ENCODE results near the gene ALK.

ALK gene

DNA sequence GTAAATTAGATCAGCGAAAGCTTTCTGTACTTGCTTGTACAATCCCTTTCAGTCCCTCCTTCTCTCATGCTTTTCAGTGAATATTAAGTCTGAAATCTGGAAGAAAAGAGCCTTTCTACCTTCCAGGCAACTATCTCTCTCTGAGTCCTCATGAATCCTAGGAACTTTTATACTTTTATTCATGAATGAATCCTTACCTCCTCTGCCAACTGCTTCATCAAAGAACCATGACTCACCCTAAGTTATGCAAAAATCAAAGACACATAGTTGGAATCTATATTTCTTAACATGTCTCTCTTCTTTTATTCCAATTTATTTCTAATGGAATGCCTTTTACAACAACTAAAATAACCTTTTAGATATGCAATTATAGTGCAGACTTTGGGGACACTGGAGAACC, 412.0 kb downstream of the ALK start:
- no peak for DNase-seq (ENCODE audit: low read depth in 2 of 3, low spot score in 2 of 3)

DNA sequence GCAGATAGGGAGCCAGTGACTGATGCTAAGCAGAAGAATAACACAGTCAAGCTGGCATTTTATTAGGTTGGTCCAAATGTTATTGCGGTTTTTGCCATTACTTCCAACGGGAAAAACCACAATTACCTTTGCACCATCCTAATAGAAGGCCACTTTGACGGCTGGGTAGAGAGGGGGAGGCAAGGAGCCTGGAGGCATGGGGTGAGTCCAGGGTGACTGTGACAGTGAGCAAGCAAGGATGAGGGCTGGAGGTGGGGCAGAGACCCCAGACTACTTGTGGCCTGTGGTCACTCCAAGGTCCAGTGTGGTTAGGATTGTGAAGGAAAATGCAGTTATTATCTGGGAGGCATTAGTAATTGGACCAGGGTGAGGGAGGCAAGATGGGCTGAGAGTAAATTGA, 416.6 kb downstream of the ALK start:
- no peak for DNase-seq (ENCODE audit: low read depth in 2 of 3, low spot score in 2 of 3)

DNA sequence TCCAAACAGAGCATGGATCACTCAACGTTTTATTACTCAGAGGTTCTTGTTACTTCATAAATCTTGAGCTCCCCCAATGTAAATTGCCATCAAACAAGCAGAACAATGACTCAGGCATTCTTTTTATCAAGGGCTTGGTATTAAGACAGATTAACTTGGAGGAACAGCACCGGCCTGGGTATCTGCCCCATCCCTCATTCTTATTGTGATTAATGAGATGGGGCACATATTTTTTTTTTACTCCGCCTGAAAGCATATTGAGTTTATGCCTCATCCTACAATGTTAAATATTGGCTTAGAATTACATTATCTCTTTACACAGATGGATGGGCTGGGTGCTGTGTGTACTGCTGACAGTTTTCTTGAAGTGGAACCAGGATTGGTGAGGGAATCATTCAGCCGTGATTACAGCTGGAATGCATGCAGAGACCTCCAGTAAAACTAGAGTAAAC, 418.9 kb downstream of the ALK start:
- DNase-seq (ENCODE audit: low read depth in 2 of 3, low spot score in 2 of 3): no peak

DNA sequence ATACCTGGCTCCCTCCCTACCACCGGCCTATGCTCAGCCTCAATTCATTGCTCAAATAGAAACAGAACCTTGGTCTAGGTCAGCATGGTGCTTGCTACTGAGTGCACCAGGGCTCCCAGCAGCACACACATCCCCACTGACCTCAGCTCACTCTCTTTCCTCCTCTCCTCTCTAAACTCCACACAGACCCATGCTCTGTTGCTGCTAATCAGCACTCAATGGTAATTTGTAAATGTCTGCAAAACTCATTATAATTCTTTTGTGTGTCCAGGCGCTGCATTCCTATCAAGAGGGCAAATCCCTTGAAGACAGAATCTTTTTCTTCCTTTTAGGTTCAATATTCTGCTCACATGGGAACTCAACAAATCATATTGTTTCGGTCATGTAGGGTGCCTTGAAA, 424.0 kb downstream of the ALK start:
- DNase-seq (ENCODE audit: low read depth in 2 of 3, low spot score in 2 of 3): no peak

DNA sequence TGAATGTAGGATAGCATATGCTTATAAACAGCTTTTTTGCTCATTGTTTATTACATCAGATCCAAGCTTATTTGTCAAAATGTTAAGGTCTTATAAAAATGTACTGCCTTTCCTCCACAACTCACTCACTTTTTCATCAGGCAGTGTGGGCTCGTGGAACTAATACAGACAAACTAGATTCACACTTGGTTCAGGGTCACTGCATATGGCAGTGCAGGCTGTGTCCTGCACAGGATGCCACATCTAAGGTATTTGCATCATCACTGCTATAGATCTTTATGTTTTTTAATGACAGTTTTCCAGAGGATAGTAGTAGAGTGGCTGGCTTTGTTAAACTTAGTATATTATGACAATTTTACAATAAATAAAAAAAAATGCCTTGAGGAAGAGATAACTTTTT, 425.2 kb downstream of the ALK start:
- no peak for DNase-seq (ENCODE audit: low read depth in 2 of 3, low spot score in 2 of 3)

DNA sequence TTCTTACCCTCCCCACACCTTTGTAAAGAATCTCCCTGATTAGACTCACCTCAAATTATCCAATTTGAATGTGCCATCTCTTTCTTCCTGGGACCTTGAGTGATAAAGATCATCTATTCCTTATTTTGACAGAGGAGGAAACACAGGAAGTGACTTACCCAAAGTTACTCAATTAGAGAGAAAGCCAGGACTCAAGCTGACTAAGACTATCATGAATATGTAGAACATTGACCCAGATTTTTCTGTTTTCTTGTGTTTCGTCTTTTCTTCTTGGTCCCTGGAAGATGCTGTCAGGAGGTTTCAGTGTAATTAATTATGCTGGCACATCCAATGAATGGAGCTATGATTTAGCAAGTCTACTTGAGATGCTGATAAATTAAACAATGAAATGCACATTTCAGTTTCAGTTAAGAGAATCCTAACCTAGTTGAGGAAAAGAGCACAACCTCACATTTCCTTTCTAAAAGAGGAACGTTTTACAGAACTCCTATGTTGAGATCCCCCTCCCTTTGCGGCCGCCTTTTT, 425.8 kb downstream of the ALK start:
- no peak for DNase-seq (ENCODE audit: low read depth in 2 of 3, low spot score in 2 of 3)

DNA sequence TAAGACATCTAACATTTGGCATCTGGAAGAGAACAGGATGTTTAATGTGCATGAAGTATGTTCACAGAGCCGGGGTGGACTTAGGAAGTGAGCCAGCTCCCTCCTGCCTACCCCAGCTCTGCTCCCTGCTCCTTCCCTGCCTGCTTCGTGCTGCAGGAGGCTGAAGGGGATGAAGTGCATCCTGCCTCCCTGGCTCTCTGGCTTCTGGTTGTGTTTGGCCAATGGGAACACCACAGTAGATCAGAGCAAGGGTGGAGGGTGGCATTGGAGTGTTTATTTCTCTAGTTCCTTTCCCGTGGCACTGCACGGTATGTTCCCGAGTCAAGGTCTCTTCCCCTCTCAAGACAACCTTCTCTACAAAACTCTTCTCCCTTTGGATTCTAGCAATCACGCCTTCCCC, 426.3 kb downstream of the ALK start:
- DNase-seq (ENCODE audit: low read depth in 2 of 3, low spot score in 2 of 3): no peak

DNA sequence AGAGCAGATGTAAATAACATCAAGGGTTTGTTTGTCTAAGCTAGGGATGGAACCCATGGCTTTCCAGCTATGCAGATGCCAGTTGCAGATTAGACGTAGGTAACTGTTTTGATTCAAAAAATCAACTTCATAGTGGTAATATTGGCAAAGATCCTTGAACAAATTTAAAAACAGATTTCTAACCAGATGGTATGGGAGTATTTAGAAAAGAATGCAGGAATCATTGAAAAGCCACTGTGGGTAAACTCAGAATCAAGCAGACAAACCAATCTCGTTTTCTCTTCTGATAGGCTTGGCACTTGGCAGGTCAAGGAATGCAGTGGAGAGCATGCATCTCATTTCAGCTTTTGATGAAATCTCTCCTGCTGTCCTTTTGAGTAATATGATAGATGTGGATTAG, 428.7 kb downstream of the ALK start:
- no peak for DNase-seq (ENCODE audit: low read depth in 2 of 3, low spot score in 2 of 3)

DNA sequence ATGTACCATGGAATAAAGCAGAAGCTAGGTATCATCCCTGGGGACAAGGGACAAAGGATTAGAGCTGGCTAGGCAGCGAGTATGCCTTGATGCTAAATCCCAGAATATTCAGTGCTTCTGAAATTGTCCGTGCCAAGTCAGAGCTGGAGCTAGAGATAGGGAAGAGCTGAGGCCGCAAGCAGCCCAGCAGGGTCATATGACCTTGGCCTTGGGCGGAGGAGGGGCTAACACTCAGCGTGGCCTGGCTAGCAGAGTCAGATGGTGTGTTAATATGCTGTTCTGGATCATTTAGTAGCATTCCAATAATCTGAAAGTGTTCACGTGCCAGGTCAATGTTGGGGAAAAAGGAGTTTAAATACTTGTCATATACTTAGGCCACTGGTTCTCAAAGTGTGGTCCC, 431.3 kb downstream of the ALK start:
- no peak for DNase-seq (ENCODE audit: low read depth in 2 of 3, low spot score in 2 of 3)

DNA sequence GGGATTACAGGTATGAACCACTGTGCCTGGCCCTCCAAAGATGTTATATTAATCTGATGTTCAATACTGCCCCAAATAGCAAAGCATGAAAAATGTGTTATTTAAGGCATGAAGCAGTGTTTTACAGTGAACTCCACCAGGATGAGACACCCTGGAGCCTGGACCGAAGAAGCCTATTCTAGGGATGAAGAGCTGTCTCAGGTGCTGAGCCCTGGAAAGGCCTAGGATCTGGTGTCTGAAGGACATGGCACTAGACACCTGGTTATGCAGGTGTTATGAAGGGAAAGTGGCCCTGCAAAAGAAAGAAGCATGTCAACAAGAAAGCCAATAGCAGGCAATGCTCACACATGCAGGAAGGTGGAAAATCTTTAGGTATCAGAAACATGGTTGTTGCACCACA, 431.8 kb downstream of the ALK start:
- no peak for DNase-seq (ENCODE audit: low read depth in 2 of 3, low spot score in 2 of 3)

DNA sequence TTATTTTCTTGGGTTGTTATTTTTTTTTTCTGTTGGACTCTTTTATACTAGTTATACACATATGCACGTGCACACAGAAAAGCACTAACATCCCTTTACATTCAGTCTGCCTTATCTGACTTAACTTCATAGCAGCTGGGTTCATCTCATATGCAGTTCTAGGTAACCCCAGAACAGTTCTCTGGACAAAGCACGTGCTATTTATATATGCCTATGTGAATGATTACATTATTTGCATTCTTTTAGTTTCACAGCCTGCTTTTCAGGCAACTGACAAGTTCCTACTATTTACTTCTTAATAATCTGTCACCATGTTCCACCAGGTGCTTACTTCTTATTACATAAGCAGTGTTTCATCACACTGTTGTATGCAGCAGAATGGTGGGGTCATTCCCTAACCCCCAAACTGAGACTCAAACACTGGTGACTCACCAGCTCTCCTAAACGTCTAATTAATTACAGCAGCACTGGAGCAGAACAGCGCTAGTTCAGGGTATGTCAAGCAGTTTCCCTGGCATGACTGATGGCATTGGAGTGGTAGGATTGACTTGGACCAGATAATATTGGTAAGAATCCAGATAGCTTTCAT, 433.3 kb downstream of the ALK start:
- DNase-seq (ENCODE audit: low read depth in 2 of 3, low spot score in 2 of 3): no peak

DNA sequence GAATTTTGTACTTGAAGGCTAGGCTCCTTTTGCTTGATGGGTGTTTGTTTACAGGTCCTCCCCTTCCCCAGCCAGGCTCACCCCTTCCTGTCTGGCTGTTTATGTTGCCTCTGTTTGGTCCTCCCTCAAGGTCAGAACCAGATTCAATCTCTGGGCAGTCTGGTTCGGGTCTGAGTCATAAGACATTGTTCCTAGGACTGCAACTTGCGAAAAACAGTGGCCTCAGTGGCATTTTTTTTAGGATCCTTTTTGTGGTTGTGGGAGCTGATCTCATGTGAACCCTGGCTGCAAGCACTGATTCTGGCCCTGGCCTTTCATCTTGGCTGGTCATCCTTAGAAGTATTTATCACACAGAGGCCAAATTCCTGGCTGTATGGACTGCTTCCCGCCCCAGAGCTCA, 435.8 kb downstream of the ALK start:
- DNase-seq (ENCODE audit: low read depth in 2 of 3, low spot score in 2 of 3): no peak

DNA sequence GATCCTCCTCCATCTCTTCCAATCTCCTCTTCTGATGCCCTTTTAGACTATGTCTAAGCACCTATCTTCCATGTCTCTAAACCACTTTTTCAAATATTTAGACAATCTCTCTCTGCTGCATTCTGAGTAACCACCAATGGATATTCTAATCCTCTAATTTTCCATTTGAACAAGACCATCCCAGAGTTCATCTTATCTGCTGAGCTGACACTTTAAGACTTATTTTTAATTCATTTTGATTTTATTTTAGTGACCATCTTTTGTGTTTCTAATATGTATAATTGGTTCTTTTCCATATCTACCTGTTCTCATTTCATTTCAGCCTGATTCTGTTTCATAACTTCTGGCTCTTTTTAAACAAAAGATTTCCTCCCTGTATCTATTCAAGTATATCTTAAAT, 436.3 kb downstream of the ALK start:
- no peak for DNase-seq (ENCODE audit: low read depth in 2 of 3, low spot score in 2 of 3)

DNA sequence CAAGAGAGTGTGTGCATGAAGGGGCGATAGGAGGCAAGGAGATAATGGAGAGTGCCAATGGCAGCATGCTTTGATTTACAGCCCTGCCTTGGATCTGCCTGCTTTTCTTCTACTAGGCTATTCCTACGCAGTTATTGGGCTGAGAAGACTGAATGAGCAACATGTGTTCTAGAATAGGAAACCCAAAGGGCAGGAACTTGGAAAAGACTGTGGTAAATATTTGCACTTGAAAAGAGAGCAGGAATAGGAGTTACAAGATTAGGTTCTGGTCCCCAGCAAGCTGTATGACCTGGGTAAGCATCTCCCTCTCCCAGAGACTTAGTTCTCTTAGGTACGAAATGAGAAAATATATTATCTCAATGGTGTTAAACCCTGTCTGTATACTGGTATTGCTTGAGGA, 438.5 kb downstream of the ALK start:
- DNase-seq (ENCODE audit: low read depth in 2 of 3, low spot score in 2 of 3): no peak

DNA sequence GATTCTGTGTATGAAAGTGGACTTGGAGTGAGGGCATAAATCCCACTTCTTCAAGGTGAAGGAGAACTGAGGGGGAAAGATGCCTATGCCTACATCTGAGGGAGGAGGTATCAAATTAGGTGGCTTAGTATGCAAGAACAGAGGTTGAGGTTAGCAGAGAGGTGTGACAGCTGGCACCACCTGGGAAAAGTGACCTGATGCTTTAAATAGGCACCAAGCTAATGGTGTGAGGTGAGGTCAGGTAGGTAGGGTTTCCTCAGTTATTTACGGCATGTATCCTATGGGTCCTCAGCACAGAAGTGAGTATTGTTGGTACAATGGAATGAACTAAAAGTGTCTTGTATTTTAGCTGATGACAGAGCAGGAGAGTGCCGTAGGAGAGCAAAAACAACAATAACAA, 439.0 kb downstream of the ALK start:
- DNase-seq (ENCODE audit: low read depth in 2 of 3, low spot score in 2 of 3): no peak

DNA sequence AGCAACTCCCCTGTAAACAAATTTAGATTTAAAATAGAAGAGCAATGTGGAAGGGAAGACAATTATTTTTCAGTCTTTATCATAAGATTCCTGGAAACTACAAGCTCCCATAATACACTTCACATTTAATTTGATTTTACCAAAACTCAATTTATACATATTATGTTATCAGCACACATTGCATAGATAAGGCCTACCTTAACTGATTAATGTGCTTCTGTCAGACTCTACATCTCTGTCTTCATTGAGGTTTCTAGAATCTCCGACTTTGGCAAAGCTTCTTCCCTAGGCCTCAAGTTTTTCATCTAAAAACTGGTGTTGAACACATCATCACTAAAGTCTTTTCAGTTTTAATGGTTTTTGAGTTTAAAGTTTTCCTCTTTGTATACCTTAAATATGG, 440.1 kb downstream of the ALK start:
- DNase-seq (ENCODE audit: low read depth in 2 of 3, low spot score in 2 of 3): no peak

DNA sequence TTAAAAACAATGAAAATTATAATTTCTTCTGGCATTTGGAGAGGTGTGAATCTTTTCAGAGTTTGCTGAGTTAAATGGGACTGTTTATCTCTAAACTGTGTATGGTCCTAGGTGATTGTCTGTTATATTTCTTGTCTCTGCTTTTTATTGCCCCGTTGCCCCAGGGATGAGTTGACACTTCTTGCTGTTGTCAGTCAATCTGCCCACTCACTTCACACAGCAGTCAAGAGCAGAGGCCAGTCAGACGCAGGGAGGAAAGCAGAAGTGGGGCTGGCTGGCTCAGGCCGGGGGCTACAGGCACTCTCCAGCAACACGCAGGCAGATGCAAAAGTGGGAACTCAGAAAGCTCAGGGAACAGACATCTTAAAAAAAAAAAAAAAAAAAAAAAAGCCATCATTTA, 441.0 kb downstream of the ALK start:
- no peak for DNase-seq (ENCODE audit: low read depth in 2 of 3, low spot score in 2 of 3)

DNA sequence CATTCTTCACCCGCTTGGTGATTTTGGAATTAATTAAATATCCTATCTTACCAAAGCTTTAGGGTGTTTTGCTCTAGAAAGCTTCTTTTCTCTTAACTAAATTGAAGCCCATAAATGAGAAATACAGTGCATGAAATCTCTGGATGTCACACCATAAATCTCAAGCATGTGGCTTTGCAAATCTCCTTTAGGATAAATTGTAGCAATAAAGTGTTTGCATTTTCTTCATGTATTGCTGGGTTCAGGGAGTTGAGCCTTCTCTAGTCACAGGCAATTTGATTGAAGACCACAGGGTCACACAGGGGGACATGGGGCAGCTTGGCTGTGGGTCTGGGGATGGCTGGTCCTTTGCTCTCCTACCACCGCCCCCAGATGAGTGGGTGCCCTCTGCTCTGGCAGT, 442.0 kb downstream of the ALK start:
- no peak for DNase-seq (ENCODE audit: low read depth in 2 of 3, low spot score in 2 of 3)

DNA sequence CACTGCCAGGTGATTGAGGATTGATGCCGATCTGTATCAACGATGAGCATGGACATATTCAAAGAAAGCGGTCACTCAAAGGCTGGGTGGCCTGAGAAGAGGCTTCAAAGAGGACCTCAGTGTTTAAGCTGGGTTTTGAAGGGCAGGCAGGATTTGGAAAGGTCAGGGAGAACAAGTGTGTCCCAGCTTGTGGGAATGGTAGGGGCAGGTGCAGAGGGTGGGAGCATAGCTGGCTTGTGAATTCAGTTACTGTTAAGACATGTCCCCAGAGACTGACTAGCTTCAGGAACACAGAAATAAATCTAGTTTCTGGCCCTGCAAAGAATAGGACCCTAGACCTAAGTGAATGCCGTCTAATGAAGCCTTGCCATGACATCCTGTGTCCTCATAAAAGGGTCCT, 442.7 kb downstream of the ALK start:
- no peak for DNase-seq (ENCODE audit: low read depth in 2 of 3, low spot score in 2 of 3)

DNA sequence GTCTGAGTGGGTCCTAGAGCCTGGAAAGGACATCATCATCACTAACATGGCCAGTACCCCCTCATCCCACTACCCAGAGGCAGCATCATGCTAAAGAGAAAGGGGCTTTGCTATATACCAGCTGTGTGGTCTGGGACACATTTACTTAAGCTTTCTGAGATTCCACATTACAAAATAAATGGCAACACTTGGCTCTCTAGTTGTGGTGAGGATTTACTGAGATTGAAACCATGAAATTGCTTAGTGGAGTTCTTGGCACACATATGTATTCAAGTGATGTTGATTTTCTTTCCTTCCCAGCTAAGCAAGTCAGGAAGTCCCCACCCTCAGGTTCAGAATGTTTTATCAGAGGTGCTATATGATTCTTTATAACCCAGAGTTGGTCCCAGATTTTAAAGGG, 444.2 kb downstream of the ALK start:
- DNase-seq (ENCODE audit: low read depth in 2 of 3, low spot score in 2 of 3): no peak

DNA sequence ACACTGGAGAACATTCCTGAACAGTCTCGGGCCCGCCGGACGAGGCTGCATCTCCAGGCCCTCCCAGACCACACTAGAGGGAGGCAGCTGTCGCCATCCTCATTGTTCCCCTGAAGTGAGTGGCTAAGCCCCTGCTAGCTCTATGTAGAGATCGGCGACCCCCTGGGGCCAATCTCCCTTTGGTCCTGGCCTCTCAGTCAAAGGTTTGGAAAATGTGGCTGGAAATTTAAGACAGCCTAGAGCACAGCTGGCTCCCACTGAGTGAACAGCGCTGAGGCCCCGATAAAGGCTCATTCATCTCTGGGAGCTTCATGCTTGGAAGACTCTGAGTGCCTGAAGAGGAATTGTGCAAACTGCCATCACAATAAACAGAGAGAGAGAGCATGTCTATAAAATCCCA, 445.9 kb downstream of the ALK start:
- DNase-seq (ENCODE audit: low read depth in 2 of 3, low spot score in 2 of 3): no peak

DNA sequence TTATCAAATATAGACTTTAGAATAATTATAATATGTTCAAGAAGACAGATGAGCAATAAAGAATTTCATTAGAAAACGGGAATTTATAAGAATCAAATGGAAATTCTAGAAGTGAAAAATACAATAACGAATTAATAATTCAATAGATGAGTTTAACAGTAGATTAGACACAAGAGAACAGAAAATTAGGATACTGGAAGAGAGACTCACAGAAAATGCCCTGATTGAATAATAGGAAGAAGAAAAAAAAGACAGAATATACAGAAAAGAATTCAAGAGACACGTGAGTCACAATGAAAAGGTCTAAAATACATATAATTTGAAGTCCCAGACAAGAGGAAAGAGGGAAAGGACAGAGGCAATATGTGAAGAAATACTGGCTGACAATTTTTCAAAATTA, 451.4 kb downstream of the ALK start:
- no peak for DNase-seq (ENCODE audit: low read depth in 2 of 3, low spot score in 2 of 3)

DNA sequence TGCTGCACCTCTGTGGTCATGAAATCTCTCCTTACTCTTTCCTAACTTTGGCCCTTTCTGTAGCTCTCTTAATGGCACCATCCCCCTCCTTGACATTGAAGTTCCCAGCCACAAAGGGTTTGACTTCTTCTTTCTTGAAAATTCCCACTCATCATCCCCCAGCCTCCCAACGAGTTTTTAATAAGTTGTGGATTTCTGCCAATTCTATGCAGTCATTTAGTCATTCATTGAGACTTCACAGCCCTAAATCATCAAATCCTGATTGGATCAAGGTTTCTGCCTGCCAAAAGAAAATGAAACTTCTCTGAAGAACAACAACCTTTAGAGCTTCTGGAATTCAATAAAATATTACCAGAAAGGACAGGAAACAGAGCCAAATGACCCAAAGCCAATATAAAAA, 451.9 kb downstream of the ALK start:
- no peak for DNase-seq (ENCODE audit: low read depth in 2 of 3, low spot score in 2 of 3)

All from activated CD8-positive, alpha-beta memory T cell treated with anti-CD3 and anti-CD28 coated beads for 48 hours (primary cell).